Measurements from ENCODE around the gene SEMA6A. TPM values are rescaled to one million over a fixed set of nuclear protein-coding genes. Genes with fewer than 3 reads are reported as not detected.

Gene SEMA6A
- total and polyA plus RNA-seq, 10 of the 15 experiments (the other 5 are each of a cell fraction or from before 2014, with no cell fraction given) = 0.16 to 10.2 (median 1.1) TPM

GRCh38 chr5:116498503-116499048, 76.0 kb downstream of the SEMA6A start:
- 36% methylated on average over 4 of the region's 4 CpGs for WGBS (ENCODE audit: insufficient coverage, insufficient replicate concordance, low lambda C conversion rate, missing lambda C conversion rate)
- ChIA-PET RAD21 (ENCODE audit: unreplicated experiment) (interaction anchor here (1.1 to 3.7 kb wide), 2 partner anchors 71 to 361 kb away, joined by 3 to 17 read pairs; no protein-coding TSS in a partner anchor), POLR2A (no interaction called here), CTCF (interaction anchor here (1.3 to 1.6 kb wide), 2 partner anchors 22 to 362 kb away, joined by 5 to 6 read pairs; no protein-coding TSS in a partner anchor), SMC1A (ENCODE audit: uncharacterized antibody, unreplicated experiment) (interaction anchor here (1.2 to 4.4 kb wide), 4 partner anchors 29 to 362 kb away, joined by 3 to 23 read pairs (median 4); partner anchors contain the start of gene SEMA6A)
- in situ Hi-C loops (cut with MboI) = no loop called here
- BruUV-seq (replicated peaks) = no TSS peak
- FAIRE-seq (no peak), ATAC-seq (no peak), DNase-seq (ENCODE audit: low read depth, low spot score) (no peak)
- Histone ChIP-seq H3K4me3 (no peak overlapping the region), H3K79me2 (ENCODE audit: control insufficient read depth, insufficient read depth, low read length) (no peaks in the 10 kb centered on the region), H3K4me1 (ENCODE audit: control insufficient read depth, insufficient read depth, low read length) (no peaks in the 10 kb centered on the region), H3K9ac (ENCODE audit: control insufficient read depth, insufficient read depth, low read length) (no peak overlapping the region), H3K36me3 (ENCODE audit: control insufficient read depth in 2 of 2, insufficient read depth in 2 of 2, low read length in 1 of 2) (no peaks in the 10 kb centered on the region), H3K27me3 (replicated peaks in 1 of 2; ENCODE audit: control insufficient read depth in 2 of 2, insufficient read depth in 2 of 2, low read length in 1 of 2) (no peaks in the 10 kb centered on the region), H2AFZ (ENCODE audit: control insufficient read depth, low read depth, low read length) (no peak overlapping the region), H4K20me1 (ENCODE audit: control insufficient read depth, insufficient read depth) (no peaks in the 10 kb centered on the region), H3K9me3 (replicated peaks; ENCODE audit: control insufficient read depth, insufficient read depth, low read length) (no peaks in the 10 kb centered on the region), H3K27ac (ENCODE audit: control insufficient read depth, insufficient read depth) (no peak overlapping the region), H3K4me2 (ENCODE audit: control insufficient read depth, insufficient read depth) (no peak overlapping the region)
- intact Hi-C loops (cut with micrococcal nuclease; ENCODE audit: unreplicated experiment) = no loop called here
- TF ChIP-seq TCF3 (IDR thresholded peaks at IDR 0.05; ENCODE audit: borderline replicate concordance, insufficient read depth, low read depth, low read length) (no peak), CTCF (IDR thresholded peaks at IDR 0.05 in 2 of 3, conservative IDR thresholded peaks at IDR 0.05 in 1 of 3; ENCODE audit: control insufficient read depth in 2 of 3, extremely low read depth in 1 of 3, insufficient read depth in 1 of 3, low read depth in 3 of 3, low read length in 3 of 3) (no peak), NFYB (IDR thresholded peaks at IDR 0.05; ENCODE audit: insufficient read depth, low read depth, low read length) (no peak), RCOR1 (conservative IDR thresholded peaks at IDR 0.05; ENCODE audit: low read depth, low read length) (no peak), FOXM1 (IDR thresholded peaks at IDR 0.05; ENCODE audit: low read depth, low read length) (no peak), BMI1 (IDR thresholded peaks at IDR 0.05; ENCODE audit: borderline replicate concordance) (no peak), YBX1 (IDR thresholded peaks at IDR 0.05) (no peak), GATAD2B (conservative IDR thresholded peaks at IDR 0.05; ENCODE audit: low read depth) (no peak), RELB (IDR thresholded peaks at IDR 0.05; ENCODE audit: low read depth) (no peak), CBX3 (IDR thresholded peaks at IDR 0.05; ENCODE audit: borderline replicate concordance, low read depth) (no peak), NR2C2 (IDR thresholded peaks at IDR 0.05; ENCODE audit: borderline replicate concordance, control insufficient read depth, insufficient read length, low read depth) (no peak), CBFB (IDR thresholded peaks at IDR 0.05; ENCODE audit: low read depth) (no peak), NFXL1 (IDR thresholded peaks at IDR 0.05; ENCODE audit: borderline replicate concordance) (no peak), RB1 (IDR thresholded peaks at IDR 0.05; ENCODE audit: borderline replicate concordance) (no peak), ZNF274 (IDR thresholded peaks at IDR 0.05; ENCODE audit: insufficient read depth, insufficient read length) (no peak)
- TF ChIP-seq, protein P1, sequence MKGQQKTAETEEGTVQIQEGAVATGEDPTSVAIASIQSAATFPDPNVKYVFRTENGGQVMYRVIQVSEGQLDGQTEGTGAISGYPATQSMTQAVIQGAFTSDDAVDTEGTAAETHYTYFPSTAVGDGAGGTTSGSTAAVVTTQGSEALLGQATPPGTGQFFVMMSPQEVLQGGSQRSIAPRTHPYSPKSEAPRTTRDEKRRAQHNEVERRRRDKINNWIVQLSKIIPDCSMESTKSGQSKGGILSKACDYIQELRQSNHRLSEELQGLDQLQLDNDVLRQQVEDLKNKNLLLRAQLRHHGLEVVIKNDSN (IDR thresholded peaks at IDR 0.05; ENCODE audit: borderline replicate concordance, extremely low read length, insufficient read depth, low read depth, low read length) = no peak
